Fibroblast of lung (primary cell): ENCODE measurements around the gene TMEM89. TPM values are rescaled to one million over a fixed set of nuclear protein-coding genes. Genes with fewer than 3 reads are reported as not detected.

Source experiments
- DNase-seq, 2 donors: peaks; one replicate each; pipeline versions ENCODE4 v3.0.0 to v3.0.0-alpha.2; 2010; ENCODE audit warnings: low read depth in 2 of 2
- H2AFZ ChIP-seq: 2 replicates; pipeline ENCODE4 v1.5.1; 2012; ENCODE audit warnings: low read length, control low read depth, inconsistent platforms
- H3K27ac ChIP-seq: 2 replicates; pipeline ENCODE4 v1.5.1; 2011; ENCODE audit warnings: low read length, control low read depth; ENCODE audit not compliant: insufficient read depth
- H3K27me3 ChIP-seq: 2 replicates; pipeline ENCODE4 v1.5.1; 2011; ENCODE audit warnings: mild to moderate bottlenecking, low read length; ENCODE audit not compliant: control insufficient read depth, insufficient read depth
- H3K36me3 ChIP-seq: 2 replicates; pipeline ENCODE4 v1.5.1; 2011; ENCODE audit warnings: low read length; ENCODE audit not compliant: control insufficient read depth, insufficient read depth
- H3K4me1 ChIP-seq: 2 replicates; pipeline ENCODE4 v1.5.1; 2011; ENCODE audit warnings: low read length; ENCODE audit not compliant: control insufficient read depth, insufficient read depth; ENCODE audit errors: extremely low read depth
- H3K4me2 ChIP-seq: 2 replicates; pipeline ENCODE4 v1.5.1; 2011; ENCODE audit warnings: low read length, control low read depth; ENCODE audit not compliant: insufficient read depth; ENCODE audit errors: extremely low read depth
- H3K4me3 ChIP-seq, 4 experiments: fragments of 200-600 bp in 1 of 4; sonication (generic) in 1 of 4; replicated peaks in 1 of 4; 2 replicates each; pipeline ENCODE4 v1.5.1; 2011 to 2016; ENCODE audit warnings: low read length in 4 of 4, low read depth in 3 of 4, mild to moderate bottlenecking in 3 of 4, control low read depth in 2 of 4, inconsistent platforms in 1 of 4, mixed read lengths in 1 of 4; ENCODE audit not compliant: insufficient read depth in 1 of 4; ENCODE audit errors: control extremely low read depth in 1 of 4
- H3K79me2 ChIP-seq: 2 replicates; pipeline ENCODE4 v1.5.1; 2012; ENCODE audit warnings: mild to moderate bottlenecking, low read length, inconsistent platforms; ENCODE audit not compliant: control insufficient read depth, insufficient read depth
- H3K9ac ChIP-seq: 2 replicates; pipeline ENCODE4 v1.5.1; 2011; ENCODE audit warnings: mild to moderate bottlenecking, low read length, control low read depth; ENCODE audit not compliant: insufficient read depth
- H3K9me3 ChIP-seq: 2 replicates; pipeline ENCODE4 v1.5.1; 2012; ENCODE audit warnings: low read depth, low read length; ENCODE audit not compliant: control insufficient read depth, insufficient read depth
- H4K20me1 ChIP-seq: 2 replicates; pipeline ENCODE4 v1.5.1; 2011; ENCODE audit warnings: low read length; ENCODE audit not compliant: control insufficient read depth, insufficient read depth; ENCODE audit errors: extremely low read depth
- CTCF ChIP-seq, 2 donors: IDR thresholded peaks in 1 of 2; conservative IDR thresholded peaks in 1 of 2; 1 replicate in 1 of 2; 2 replicates in 1 of 2; pipeline ENCODE4 v1.5.1; 2011 to 2012; ENCODE audit warnings: low read length in 2 of 2, control low read depth in 1 of 2, inconsistent platforms in 1 of 2, low read depth in 1 of 2, mild to moderate bottlenecking in 1 of 2
- EZH2 ChIP-seq: IDR thresholded peaks from 2 replicates; pipeline ENCODE4 v1.5.1; 2012; ENCODE audit warnings: low read length, control low read depth, mild to moderate bottlenecking; ENCODE audit errors: missing control alignments
- polyA plus RNA-seq, 2 donors: library from polyadenylated mRNA; depleted of rRNA in 1 of 2; stranded (reverse) in 1 of 2; unstranded in 1 of 2; fragments of >200 nt; gene quantifications; 2 replicates each; pipeline ENCODE4 v1.2.1, GENCODE V29; 2011 to 2012; ENCODE audit warnings: missing spikeins in 1 of 2
- total RNA-seq: library from RNA; depleted of rRNA; stranded (reverse); fragments of >200 nt; gene quantifications from 2 replicates; pipeline ENCODE4 v1.2.1, GENCODE V29; 2014

Gene TMEM89
- total and polyA plus RNA-seq, 2 donors (not counting 1 experiment from before 2014, with no cell fraction given): not detected

- no peak overlapping the region for H3K9ac ChIP-seq
- no peaks in the 10 kb centered on the region for H4K20me1 ChIP-seq
- no peaks in the 10 kb centered on the region for H3K79me2 ChIP-seq
- TF ChIP-seq CTCF (conservative IDR thresholded peaks at IDR 0.05 in 1 of 2, IDR thresholded peaks at IDR 0.05 in 1 of 2; ENCODE audit: low read depth in 1 of 2, low read length in 2 of 2) (no peak), EZH2 (no peak)
- no peak overlapping the region for H3K27ac ChIP-seq
- H3K4me2 ChIP-seq: no peak overlapping the region
- no peak for DNase-seq
- no peaks in the 10 kb centered on the region for H3K27me3 ChIP-seq
- H3K4me1 ChIP-seq: no peaks in the 10 kb centered on the region
- H3K4me3 ChIP-seq: no peak overlapping the region
- H3K36me3 ChIP-seq: no peaks in the 10 kb centered on the region
- no peaks in the 10 kb centered on the region for H3K9me3 ChIP-seq
- H2AFZ ChIP-seq: no peak overlapping the region
Observed at GRCh38 chr3:48642605-48643004, 21.0 kb upstream of the TMEM89 start.

- Histone ChIP-seq H2AFZ (no peak overlapping the region), H3K4me3 (no peak overlapping the region), H3K27ac (no peak overlapping the region), H3K27me3 (no peaks in the 10 kb centered on the region), H4K20me1 (no peaks in the 10 kb centered on the region), H3K4me1 (no peaks in the 10 kb centered on the region), H3K4me2 (no peak overlapping the region), H3K9ac (no peak overlapping the region), H3K9me3 (no peaks in the 10 kb centered on the region), H3K79me2 (no peaks in the 10 kb centered on the region), H3K36me3 (no peaks in the 10 kb centered on the region)
- no peak for DNase-seq
- TF ChIP-seq CTCF (conservative IDR thresholded peaks at IDR 0.05 in 1 of 2, IDR thresholded peaks at IDR 0.05 in 1 of 2; ENCODE audit: low read depth in 1 of 2, low read length in 2 of 2): no peak
- no peak for TF ChIP-seq EZH2
Observed at GRCh38 chr3:48641396-48641795, 19.8 kb upstream of the TMEM89 start.

GRCh38 chr3:48639944-48640606 lies 18.5 kb upstream of the TMEM89 start:
- no peaks in the 10 kb centered on the region for H3K4me1 ChIP-seq
- no peaks in the 10 kb centered on the region for H4K20me1 ChIP-seq
- no peak for DNase-seq
- no peaks in the 10 kb centered on the region for H3K79me2 ChIP-seq
- H3K9me3 ChIP-seq: no peaks in the 10 kb centered on the region
- no peak overlapping the region for H3K27ac ChIP-seq
- H3K27me3 ChIP-seq: no peaks in the 10 kb centered on the region
- no peak overlapping the region for H3K4me3 ChIP-seq
- no peak overlapping the region for H2AFZ ChIP-seq
- no peak overlapping the region for H3K9ac ChIP-seq
- no peak for TF ChIP-seq CTCF (conservative IDR thresholded peaks at IDR 0.05 in 1 of 2, IDR thresholded peaks at IDR 0.05 in 1 of 2; ENCODE audit: low read depth in 1 of 2, low read length in 2 of 2)
- H3K36me3 ChIP-seq: no peaks in the 10 kb centered on the region
- no peak overlapping the region for H3K4me2 ChIP-seq
